ENCODE data around the gene TMEM164.
A peak's percentile ranks its signal among the peaks of the same experiment; 100 is the strongest.
"Not testable (repeated sequence)": the region's sequence is repeated elsewhere in the genome, so short reads cannot be mapped to it uniquely, and the experiment has no call there.

The TMEM164 gene

DNA sequence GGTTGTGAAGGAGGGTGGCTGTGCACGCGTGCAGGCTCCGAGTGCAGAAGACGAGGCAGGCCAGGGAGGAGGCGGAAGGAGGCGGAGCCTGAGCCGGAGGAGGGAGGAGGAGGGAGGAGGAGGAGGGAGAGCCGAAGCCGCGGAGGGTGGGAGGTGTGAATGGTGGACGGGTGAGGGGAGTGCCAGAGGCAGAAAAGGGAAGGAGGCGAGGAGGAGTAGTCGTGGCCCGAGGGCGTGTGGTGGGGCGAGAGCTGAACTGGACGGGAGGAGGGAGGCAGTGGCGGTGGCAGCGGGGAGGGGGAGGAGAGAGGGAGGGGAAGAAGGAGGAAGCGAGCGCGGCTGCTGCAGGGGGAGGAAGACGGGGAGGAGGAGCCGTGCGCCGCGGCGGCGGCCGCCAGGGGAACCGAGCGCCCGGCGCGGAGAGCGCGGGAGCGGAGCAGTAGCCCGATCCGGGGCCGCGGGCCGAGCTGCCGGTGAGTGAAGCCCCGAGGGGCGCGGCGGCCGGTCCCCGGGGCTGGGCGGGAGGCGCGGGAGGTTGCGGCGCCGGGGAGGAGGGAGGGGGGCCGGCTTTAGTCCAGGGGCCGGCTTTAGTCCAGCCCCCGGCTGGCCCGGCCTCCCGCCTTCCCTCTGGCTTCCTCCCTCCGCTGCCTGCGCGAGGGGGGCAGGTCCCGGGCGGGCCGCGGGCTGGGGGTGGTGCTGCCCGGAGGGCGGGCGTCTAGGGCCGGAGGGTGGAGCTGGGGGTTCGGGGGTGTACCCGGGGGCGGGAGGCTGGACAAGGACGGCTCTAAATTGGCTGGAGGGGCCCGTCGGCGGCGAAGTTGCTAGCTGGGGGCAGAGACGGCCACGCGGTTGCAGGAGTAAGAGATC is at the start of gene TMEM164:
TSS of gene TMEM164 (plus strand) at position 815 of the 867 bp plus-strand sequence. CDS start 661 bp downstream, outside the sequence.
- DNase-seq, result peak; percentile 74 to 87

DNA sequence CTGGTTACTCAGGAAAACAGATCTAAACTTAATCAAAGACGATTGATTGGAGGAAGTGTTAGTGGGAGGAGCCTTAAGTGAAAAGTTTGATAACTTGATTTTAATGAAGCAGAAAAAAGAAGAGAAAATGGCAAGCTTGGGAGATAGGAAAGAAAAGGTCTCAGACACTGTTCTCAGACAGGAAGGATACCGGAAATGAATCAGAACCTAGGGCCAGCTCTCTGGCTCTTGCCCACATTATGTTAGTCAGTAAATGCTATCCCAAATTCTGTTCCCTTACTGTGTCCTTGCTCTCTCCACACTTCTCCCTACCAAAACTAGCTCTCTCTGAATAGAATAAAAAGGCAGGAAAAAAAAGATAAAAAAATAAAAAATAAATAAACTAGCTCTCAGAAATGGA is 48.6 kb upstream of the TMEM164 start:
- no peak for DNase-seq

DNA sequence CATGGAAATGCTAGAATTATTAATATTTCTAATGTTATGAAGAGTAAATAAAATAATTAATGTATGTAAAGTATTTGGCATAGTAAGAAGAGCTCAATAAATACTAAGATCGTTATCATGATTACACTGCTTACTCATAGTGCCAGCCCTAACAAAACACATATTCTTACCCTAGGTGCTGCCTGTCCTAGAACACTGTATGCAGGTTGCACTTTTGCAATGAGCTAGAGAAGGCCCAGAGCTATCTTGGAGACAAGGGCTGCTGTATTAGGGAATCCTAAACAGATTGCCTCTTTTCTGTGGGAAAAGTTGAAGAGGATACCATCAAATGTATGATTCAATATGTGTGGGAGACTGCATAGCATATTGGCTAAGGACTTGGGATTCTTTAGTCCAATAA is 48.0 kb upstream of the TMEM164 start:
- no peak for DNase-seq

DNA sequence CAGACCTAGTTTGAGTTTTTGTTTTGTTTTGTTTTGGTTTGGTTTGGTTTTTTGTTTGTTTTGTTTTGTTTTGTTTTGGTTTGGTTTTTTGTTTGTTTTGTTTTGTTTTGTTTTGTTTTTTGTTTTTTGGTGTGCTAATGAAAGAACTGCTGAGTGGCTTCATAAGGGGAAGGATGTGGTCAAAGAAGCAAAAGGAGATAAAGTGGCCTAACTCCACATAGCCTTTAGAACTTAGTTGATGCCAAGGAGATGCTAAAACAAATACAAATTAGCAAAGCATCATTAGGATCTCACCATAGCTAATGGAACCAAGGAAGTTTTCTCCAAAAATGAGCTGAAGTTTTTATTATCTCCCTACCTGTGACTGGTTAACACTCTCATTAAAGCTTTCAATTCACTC is 44.6 kb upstream of the TMEM164 start:
- DNase-seq, result no peak

DNA sequence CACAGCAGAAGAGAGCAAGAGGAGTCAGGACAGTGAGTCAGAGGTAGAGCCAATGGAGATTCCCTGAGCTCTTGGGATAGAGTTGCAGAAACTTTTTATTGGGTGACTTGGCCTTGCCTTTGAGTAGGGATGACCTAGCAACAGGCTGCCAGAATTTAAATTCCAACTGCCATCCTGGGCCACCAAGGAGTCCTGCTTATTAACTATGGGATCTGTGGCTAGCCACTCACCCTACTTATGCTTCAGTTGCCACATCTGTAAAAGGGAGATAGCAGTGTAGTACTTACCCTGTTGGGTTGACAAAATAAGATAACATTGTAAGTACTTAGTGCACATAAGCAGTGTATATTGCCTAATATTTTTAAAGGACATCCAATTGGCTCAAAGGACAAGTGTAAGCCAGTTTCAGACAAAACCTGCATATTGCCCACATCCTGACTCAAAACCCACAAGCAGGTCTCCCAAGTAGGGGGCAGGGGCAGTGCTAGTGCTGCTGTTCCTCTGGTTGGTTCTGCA is 43.5 kb upstream of the TMEM164 start:
- DNase-seq, result no peak

DNA sequence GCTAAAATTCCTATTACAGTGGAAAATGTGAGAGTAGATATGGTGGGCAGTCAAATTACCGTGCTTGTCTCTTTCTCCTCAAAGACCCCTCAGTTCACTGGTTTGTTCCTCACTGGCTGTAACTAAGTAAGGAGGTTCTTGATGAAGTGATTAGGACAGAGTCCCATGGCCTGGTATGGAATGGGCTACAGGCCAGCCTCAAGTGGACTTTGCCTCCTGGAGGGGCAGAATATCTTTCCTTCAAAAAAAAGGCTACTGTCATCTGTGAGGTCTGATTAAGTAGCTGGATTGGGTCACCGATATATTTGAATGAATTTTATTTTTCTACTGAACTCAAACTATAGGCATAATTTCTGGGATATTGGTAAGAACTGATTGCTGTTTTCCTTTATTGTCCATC is 38.5 kb upstream of the TMEM164 start:
- DNase-seq, result no peak

DNA sequence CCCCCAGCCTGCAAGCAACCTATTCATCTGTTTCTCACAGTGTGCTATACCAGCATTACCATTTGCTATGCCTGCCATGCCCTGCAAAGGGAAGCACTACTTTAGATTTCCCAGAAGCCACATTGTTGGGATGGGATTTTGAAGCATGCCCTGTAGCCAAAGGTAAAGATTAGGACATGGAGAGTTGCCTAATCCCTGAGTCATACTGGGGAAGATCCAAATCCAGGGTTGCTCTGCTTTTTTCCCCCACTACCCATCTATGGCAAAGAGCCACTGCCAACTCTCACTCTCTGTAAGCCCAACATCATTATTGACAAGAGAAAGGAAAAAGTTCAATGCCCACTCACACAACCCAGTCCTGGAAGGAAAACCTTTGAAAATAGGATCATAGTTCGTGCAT is 36.7 kb upstream of the TMEM164 start:
- no peak for DNase-seq

DNA sequence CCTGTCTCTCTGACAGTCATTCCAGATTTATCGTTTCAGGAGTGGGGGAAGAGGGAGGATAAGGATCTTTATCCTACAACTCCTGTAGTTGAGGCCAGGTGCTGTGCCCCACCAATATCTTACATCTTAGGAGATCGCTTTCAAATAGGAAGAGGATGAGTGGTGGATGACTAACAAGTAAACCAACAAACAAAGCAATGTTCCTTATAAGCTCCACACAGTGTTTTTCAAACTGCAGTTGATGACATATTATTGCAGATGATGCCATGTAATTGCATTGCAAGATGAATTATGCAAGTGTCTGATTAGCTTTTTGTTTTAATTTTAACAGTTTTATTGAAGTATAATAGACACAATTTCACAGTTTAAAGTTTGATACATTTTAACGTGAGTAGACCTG is 35.8 kb upstream of the TMEM164 start:
- no peak for DNase-seq

DNA sequence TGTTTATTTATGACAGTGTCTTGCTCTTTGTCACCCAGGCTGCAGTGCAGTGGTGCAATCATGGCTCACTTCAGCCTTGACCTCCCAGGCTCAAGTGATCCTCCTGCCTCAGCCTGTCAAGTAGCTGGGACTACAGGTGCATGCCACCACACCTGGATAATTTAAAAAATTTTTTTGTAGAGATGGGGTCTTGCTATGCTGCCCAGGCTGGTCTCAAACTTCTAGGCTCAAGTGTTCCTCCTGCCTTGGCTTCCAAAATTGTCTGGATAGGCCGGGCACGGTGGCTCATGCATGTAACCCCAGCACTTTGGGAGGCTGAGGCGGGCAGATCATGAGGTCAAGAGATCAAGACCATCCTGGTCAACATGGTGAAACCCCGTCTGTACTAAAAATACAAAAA is 32.1 kb upstream of the TMEM164 start:
- DNase-seq, result not testable (repeated sequence)

DNA sequence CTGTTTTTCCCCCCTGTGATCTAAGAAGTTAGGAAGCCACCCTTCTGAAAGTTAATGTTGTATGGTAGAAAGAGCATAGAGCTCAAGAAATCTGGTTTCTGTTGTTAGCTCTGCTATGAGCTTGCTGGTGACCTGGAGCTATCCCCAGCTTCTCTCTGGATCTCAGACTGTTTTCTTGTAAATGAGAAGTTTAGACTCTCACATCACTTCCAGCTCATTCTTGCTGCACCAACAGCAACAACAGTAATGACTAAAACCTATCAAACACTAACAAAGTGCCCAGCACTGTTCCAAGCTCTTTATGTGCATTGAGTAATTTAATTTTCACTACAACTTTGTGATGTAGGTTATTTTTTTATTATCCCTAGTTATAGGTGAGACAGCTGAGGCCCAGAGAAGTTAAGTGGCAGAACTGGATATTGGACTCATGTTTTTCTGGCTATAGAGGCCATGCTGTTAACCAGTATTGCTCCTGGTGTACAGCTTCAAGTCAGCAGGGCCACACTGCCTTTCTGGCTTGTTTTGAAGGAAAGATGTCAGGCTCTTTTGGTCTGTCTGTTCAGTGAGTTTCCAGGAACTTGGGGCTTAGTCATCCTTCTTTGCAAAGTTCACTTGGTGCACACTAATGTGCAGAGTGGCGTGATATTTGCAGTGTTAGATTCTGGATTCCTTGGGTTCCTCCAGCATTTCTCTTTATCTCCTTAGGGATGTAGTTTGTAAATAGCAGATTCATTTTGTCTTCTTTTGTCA is 27.8 kb upstream of the TMEM164 start:
- no peak for DNase-seq

DNA sequence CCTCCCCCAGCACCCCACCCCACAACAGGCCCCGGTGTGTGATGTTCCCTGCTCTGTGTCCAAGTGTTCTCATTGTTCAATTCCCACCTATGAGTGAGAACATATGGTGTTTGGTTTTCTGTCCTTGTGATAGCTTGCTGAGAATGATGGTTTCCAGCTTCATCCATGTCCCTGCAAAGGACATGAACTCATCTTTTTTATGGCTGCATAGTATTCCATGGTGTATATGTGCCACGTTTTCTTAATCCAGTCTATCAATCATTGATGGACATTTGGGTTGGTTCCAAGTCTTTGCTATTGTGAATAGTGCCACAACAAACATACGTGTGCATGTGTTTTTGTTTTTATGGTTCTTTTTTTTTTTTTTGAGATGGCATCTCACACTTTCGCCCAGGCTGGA is 17.7 kb upstream of the TMEM164 start:
- DNase-seq, result not testable (repeated sequence)

DNA sequence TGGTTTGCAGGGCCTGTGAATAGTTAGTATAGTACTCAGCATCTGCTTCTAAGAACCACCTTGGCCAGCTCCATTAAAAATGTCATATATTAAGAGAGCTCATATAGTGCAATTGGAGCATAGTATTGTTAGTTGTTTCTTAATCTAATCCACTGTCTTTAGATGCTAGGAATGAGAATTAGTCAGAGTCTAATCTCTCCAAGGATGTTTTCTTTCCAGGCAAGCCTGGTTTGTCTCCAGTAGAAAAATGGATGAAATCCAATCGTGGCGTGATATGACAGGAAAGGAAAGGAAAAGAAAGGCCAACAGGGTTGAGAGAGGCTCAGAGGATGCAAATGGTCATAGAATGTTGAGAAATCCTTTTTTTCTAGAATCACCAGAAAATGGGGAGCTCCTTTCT is 15.0 kb upstream of the TMEM164 start:
- DNase-seq, result no peak

DNA sequence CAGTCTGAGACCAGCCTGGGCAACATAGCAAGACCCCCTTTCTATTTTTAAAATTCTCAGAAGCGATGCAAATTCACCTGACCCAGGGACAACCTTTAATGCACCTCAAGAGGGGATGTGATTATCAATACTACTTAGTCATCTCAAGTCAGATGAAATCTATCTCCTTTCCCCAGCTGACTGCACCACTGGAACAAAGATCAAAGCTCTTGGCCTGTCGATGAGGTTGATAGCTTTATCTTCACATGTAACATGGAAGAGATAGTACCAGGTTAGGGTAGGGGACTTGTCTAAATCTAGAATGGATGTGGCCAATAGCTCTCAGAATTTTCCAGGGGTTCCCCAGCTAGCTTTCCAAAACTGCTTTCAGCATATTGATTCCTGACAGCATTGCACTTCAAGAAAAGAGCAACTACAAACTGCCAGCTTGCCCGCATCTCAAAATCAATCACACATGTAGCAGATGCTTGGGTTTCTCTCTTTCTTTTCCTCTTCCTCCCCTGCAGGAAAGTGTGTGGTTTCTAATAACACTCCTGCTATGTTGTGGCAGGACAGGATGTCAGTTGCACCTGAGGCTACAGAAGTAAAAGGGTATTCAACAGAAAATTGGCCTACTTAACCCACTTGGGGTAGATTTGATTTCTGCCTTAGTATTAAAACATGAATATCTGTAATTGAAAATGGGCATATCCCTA is 12.2 kb upstream of the TMEM164 start:
- no peak for DNase-seq

DNA sequence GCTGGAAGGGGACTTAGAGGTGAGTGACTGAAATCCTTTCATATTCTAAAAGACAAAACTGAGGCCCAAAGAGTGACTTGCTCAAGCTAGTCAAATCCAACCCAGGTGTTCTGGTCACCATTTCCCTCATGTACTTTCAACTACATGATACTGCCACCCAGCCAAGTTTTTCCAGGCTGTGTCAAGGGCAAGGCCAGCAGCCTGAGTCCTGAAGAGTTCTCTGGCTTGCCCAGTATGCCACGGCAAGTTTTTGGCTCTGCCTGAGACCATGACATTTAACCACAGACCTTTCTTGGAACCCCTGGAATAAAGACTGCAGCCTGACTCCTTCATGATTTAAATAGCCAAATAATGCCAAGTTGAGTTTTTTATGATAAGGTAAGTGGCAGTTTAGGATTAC is 10.7 kb upstream of the TMEM164 start:
- DNase-seq, result no peak

DNA sequence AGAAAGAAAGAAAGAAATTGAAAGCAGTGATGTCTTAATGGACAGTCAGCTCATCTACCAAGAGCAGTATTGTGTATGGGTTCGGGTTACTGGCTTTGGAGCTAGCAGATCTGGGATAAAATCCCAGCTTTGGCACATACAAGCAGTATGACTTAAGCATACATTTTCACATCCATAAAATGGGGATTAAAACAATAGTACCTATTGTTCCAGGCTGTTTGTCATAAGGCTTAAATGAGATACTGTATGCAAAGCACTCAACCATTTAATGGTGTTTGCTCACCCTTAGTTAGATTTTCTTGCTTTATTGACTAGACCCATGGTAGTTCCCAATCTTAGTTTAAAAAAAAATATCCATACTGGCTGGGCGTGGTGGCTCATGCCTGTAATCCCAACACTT is 7.8 kb upstream of the TMEM164 start:
- DNase-seq, result no peak

DNA sequence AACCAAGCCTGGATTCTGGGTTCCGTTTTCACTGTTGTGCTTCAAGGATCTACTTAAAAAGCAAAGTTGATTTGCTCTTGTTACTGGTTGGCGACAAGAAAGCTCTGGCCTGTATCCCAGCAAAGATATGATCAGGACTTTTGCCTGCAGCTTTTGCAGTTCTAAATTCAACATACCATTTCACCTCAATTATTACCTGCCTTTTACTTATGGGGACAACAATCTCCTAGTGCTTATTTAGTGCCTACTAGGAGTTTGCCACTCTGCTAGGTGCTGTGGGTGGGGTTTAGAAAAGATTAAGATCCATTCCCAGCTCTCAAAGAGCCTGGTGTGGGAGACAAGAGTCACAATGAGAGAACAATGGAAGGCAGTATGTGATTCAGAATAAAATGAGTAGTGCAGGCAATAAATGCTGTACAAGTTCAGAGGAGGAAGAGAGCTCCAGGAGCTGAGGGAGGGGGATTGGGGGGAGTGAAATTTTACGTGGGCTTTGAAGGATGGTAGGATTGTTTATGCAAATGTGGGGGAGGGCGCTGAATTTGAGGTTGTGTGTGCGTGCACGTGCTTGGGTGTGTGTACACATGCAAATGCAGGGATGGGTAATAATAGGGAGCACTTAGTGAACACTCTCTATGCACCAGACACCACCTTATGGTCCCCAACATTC is 5.0 kb upstream of the TMEM164 start:
- DNase-seq, result no peak

DNA sequence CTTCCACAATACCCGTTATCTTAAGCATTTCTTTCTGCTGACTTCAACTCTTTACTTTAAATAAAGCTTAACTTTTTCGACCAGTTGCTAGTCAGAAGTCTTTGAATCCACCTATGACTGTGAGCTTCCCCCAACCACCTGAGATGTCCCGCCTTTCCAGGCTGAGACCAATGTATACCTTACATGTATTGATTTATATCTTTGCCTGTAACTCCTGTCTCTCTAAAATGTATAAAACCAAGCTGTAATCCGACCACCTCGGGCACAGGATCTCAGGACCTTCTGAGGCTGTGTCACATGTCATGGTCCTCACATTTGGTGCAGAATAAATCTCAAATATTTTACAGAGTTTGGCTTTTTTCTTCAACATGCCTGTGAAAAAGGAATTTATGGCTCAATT is 2.9 kb upstream of the TMEM164 start:
- no peak for DNase-seq

DNA sequence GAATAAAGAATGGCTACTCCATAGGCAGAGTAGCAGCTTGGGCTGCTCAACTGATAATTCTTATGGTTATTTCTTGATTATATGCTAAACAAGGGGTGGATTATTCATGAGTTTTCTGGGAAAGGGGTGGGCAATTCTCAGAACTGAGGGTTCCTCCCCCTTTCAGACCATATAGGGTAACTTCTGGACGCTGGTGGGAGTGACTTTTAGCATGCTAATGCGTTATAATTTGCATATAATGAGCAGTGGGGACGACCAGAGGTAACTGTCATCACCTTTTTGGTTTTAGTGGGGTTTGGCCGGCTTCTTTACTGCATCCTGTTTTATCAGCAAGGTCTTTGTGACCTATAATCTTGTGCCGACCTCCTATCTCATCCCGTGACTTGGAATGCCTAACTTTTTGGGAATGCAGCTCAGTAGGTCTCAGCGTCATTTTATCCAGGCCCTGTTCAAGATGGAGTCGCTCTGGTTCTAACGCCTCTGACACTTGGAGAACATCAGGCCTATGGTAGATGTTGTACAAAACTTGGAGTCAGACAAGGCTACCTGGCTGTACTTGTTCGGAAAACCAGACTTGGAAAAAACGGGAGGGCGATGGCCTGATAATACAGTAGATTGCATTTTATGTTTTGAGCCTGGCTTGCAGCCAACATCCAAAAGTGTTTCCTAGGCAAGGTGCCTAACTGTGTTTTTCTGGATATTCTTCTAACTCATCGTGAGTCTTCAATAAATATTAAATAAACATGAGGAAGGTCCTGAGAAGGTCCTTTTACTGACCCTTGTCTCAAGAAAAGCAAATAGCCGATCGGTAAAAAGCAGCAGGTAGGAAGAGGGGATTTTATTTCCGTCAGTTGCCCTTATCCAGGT is 1.8 kb upstream of the TMEM164 start:
- DNase-seq, result no peak

DNA sequence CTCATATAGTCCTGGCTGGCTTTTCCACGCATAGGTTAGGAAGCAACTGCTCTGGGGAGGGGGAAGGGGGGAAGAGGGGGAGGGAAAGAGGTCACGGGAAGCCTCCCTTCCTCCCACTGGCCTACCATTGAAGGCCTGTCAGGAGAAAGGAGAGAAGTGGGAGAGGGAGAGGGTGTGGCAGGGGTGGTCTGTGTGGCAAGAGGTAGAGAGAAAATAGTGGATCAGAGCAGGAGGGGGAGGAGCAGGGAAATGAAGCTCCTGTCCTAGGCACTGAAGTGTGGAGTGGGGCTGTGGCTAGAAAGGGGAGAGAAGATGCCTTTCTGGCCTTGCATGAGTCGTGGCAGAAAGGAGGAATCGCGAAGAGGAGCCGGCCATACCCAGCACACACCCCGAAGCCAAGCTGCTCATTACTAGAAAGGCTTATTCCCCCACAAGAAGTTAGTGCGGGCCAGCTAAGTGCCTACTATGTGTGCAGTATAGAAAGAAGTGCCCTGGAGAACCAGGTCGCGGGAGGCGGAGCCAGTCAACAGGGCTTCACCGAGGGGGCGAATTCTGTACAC is 1.1 kb upstream of the TMEM164 start:
- no peak for DNase-seq

DNA sequence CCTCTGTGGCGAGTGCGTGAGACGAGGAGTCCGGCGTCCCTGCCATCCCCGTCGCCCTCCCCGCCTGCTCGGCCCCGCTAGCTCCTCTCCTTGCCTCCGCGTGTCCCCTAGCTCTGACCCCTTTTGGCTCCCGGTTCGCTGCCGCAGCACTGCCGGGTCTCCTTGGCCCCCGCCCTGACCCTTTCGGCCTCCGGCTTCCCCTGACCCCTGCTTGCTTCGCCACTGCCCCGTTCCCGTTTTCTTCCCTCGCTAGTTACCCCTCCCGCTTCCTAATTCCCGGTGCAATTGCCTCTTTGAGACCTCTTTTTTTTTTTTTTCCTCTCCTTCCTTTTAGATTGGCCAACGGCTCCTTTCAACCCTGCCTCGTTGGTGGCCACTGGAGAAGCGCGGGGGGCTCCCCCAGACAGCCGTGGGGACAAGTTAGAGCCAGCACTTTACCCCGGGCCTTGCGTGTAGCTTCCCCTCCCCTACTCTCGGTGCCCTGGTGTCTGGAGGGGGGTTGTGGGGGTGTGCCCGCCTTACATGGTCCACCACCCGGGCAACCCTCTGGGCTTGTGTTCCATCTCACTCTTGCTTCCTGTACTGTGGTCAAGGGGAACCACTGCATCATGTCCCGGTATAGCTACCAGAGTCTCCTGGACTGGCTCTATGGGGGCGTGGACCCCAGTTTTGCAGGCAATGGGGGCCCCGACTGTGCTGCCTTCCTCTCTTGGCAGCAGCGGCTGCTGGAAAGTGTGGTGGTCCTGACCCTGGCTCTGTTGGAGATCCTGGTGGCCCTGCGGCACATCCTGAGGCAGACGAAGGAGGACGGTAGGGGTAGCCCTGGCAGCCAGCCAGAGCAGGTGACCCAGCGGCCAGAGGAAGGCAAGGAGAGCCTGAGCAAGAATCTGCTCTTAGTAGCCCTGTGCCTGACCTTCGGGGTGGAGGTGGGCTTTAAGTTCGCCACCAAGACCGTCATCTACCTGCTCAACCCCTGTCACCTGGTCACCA is 548 bp downstream of the TMEM164 start:
- DNase-seq, result no peak
